ENCODE measurements around the gene OLIG1.

Gene OLIG1

DNA sequence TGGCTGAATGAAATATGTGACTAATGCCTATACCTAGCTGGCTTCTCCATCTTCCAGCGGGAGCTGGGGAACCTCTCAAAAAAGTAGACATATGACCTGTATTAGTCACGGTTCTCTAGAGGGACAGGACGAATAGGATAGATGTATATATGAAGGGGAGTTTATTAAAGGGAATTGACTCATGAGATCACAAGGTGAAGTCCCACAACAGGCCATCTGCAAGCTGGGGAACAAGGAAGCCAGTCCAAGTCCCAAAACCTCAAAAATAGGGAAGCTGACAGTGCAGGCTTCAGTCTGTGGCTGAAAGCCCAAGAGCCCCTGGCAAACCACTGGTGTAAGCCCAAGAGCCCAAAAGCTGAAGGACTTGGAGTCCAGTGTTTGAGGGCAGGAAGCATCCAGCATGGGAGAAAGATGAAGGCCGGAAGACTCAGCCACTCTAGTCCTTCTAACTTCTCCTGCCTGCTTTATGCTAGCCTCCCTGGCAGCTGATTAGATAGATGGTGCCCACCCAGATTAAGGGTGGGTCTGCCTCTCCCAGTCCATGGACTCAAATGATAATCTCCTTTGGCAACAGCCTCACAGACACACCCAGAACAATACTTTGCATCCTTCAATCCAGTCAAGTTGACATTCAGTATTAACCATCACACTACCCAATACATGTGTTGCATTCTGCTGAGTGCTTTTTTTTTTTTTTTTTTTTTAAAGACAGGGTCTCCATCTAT is 19.6 kb downstream of the OLIG1 start:
- no peak overlapping the region for H3K4me3 ChIP-seq (ENCODE audit: low read depth, low read length)
- DNase-seq (ENCODE audit: low read depth): no peak
- TF ChIP-seq, protein P1, sequence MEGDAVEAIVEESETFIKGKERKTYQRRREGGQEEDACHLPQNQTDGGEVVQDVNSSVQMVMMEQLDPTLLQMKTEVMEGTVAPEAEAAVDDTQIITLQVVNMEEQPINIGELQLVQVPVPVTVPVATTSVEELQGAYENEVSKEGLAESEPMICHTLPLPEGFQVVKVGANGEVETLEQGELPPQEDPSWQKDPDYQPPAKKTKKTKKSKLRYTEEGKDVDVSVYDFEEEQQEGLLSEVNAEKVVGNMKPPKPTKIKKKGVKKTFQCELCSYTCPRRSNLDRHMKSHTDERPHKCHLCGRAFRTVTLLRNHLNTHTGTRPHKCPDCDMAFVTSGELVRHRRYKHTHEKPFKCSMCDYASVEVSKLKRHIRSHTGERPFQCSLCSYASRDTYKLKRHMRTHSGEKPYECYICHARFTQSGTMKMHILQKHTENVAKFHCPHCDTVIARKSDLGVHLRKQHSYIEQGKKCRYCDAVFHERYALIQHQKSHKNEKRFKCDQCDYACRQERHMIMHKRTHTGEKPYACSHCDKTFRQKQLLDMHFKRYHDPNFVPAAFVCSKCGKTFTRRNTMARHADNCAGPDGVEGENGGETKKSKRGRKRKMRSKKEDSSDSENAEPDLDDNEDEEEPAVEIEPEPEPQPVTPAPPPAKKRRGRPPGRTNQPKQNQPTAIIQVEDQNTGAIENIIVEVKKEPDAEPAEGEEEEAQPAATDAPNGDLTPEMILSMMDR (IDR thresholded peaks at IDR 0.05; ENCODE audit: control insufficient read depth, extremely low read depth, insufficient read depth): no peak

DNA sequence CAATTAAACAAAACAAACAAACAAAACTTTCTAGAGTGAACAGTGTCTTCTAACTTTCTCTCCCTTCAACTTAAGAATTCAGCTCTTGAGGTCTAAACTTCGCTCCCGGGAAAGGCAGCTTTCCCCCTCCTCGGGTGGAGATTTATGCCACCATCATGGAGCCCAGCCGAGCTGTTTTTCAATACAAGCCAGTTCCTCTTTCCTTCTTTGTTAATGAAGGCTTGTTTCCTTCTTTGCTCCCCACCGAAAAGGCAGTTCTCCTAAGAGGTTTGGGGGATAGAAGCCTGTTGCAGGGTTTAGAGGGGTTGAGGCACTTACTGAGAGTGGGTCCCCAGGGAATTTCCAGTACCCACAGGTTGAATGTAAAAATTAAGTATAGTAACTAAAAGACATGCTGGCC is 26.5 kb downstream of the OLIG1 start:
- DNase-seq (ENCODE audit: low read depth): no peak
- H3K4me3 ChIP-seq (ENCODE audit: low read depth, low read length): no peak overlapping the region
- TF ChIP-seq, protein P1 (IDR thresholded peaks at IDR 0.05; ENCODE audit: control insufficient read depth, extremely low read depth, insufficient read depth): no peak

DNA sequence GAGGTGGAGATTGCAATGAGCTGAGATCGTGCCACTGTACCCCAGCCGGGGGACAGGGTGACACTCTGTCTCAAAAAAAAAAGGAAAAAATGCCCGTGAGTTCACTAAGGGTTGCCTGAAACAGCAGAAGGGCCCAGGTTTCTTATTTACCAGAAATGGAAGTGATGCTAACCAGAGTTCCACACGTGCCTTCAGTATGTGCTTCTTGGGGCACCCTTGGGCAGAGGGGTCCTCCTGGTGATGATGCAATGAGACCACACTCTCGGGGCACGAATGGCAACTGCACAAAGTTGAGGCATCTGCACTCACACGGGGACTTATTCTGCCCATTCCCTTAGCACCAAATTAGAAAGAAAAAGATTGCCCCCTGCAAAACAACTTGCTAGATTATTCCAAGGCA is 29.2 kb downstream of the OLIG1 start:
- H3K4me3 ChIP-seq (ENCODE audit: low read depth, low read length): no peak overlapping the region
- TF ChIP-seq, protein P1 (IDR thresholded peaks at IDR 0.05; ENCODE audit: control insufficient read depth, extremely low read depth, insufficient read depth): no peak

DNA sequence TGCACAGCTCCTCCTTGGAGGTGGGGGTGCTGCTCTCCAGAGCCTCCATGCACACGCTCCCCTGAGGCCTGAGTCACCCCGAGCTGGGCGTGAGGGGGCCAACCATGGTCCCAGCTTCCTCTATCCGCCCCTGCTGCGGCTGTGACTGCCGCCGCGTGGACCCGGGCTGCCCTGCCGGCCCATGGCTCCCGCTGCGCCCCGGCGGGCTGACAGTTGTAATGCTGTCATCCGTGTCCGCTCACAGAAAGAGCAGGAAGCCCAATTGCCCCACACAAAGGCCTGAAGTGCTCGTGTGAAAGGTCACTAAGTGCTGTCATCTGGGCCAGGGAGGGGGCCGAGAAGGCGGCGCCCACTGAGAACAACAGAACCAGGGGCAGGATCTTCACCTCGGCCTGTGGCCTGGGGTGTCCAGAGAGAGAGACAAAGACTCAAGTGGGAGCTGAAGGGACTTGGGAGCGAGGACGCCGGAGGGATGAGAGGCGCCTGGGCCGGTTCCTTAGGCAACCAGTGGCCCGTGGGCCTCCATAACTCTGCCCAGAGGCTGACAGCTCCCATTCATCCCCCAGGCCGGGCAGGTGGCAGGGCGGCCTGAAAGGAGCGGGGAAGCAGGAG is 31.5 kb downstream of the OLIG1 start:
- no peak for DNase-seq (ENCODE audit: low read depth)
- H3K4me3 ChIP-seq (ENCODE audit: low read depth, low read length): no peak overlapping the region
- TF ChIP-seq, protein P1 (IDR thresholded peaks at IDR 0.05; ENCODE audit: control insufficient read depth, extremely low read depth, insufficient read depth): no peak

More for the DNA sequence above, 29.2 kb downstream of the OLIG1 start:
- DNase-seq (ENCODE audit: low read depth): no peak

DNA sequence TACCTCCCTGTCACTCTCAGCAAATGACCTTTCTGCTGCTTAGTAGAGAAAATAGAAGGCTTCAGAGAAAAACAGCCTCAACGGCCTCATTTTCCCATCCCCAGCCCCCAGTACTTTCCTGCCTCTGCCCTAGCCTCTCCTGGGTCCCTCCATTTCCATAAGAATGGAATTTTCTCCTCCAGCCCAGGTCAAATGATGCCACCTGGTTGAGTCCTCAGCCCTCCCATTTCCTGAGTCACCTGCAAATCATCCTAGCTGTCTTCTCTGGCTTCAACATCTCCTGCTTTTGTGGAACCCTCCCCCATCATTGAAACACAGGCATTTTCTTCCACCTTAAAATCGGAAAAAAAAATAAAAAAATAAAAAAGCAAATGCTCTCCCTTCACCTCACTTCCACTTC is 35.1 kb downstream of the OLIG1 start:
- no peak for DNase-seq (ENCODE audit: low read depth)
- H3K4me3 ChIP-seq (ENCODE audit: low read depth, low read length): no peak overlapping the region
- TF ChIP-seq, protein P1 (IDR thresholded peaks at IDR 0.05; ENCODE audit: control insufficient read depth, extremely low read depth, insufficient read depth): no peak

DNA sequence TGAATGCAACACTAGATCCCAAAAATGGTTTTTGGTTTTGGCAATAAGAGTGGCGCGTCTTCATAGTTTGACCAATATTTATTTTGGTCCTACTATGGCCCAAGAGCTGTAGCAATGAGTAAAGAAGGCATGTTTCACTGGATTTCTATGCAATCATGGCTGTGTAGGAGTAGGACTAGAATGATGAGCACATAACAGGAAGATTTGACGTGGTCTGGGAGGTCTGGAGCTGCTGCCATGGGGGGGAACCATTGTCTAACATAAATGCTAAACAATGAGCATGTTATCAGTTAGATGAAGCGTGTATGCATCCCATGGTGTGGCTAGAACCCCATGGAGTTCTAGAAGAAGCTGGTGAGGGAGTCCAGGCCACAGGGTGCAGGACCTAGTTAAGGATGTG is 38.3 kb downstream of the OLIG1 start:
- TF ChIP-seq, protein P1 (IDR thresholded peaks at IDR 0.05; ENCODE audit: control insufficient read depth, extremely low read depth, insufficient read depth): no peak
- H3K4me3 ChIP-seq (ENCODE audit: low read depth, low read length): no peak overlapping the region
- DNase-seq (ENCODE audit: low read depth): no peak

All from LNCaP clone FGC (cell line).